ENCODE measurements around the gene GRHL1.

GRCh38 chr2:10022966-10023662 lies 71.6 kb downstream of the GRHL1 start:
- TF ChIP-seq ZBTB49 (tag by site-specific recombination; IDR thresholded peaks at IDR 0.05; ENCODE audit: low read depth) = no peak
- TF ChIP-seq ZNF785 (tag by site-specific recombination; IDR thresholded peaks at IDR 0.05) = no peak
- no peak for TF ChIP-seq ZNF621 (tag by site-specific recombination; IDR thresholded peaks at IDR 0.05)
- TF ChIP-seq CTCF (tag by site-specific recombination; IDR thresholded peaks at IDR 0.05) = no peak
- TF ChIP-seq ZBTB20 (tag by site-specific recombination; IDR thresholded peaks at IDR 0.05) = no peak
- no peak for TF ChIP-seq PATZ1 (tag by site-specific recombination; IDR thresholded peaks at IDR 0.05)
- no peak for TF ChIP-seq ZNF473 (tag by site-specific recombination; IDR thresholded peaks at IDR 0.05)
- no peak for TF ChIP-seq ZNF391 (tag by site-specific recombination; IDR thresholded peaks at IDR 0.05; ENCODE audit: borderline replicate concordance, low read depth)
